ENCODE data around the gene RAB22A.

RAB22A gene

DNA sequence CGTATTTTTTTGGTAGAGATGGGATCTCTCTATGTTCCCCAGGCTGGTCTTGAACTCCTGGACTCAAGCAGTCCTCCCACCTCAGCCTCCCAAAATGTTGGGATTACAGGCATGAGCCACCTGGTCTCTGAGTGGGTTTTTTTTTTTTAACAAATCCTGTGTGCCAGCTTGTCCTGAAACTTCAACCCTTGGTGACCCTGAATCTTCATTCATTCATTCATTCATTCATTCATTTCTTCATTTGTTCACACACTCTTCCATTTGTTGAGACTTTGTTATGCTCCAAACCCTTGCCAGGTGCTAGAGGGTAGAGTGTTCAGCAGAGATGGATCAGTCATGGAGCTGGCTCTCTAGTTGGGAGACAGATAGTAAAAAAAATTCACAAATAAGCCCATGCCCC, 67.5 kb downstream of the RAB22A start:
- no peak for ATAC-seq (ENCODE audit: low read depth)
- Histone ChIP-seq H3K4me1 (ENCODE audit: insufficient read depth, poor library complexity, severe bottlenecking) (no peaks in the 10 kb centered on the region), H3K36me3 (ENCODE audit: low read depth) (no peaks in the 10 kb centered on the region), H3K9me3 (ENCODE audit: severe bottlenecking) (peaks cover 5% of the 10 kb centered on the region), H3K27me3 (ENCODE audit: insufficient read depth, poor library complexity, severe bottlenecking) (no peaks in the 10 kb centered on the region), H3K4me3 (ENCODE audit: severe bottlenecking) (no peak overlapping the region), H3K27ac (ENCODE audit: poor library complexity, severe bottlenecking) (no peak overlapping the region)
- DNase-seq (ENCODE audit: low spot score): no peak
- TF ChIP-seq, protein P1, sequence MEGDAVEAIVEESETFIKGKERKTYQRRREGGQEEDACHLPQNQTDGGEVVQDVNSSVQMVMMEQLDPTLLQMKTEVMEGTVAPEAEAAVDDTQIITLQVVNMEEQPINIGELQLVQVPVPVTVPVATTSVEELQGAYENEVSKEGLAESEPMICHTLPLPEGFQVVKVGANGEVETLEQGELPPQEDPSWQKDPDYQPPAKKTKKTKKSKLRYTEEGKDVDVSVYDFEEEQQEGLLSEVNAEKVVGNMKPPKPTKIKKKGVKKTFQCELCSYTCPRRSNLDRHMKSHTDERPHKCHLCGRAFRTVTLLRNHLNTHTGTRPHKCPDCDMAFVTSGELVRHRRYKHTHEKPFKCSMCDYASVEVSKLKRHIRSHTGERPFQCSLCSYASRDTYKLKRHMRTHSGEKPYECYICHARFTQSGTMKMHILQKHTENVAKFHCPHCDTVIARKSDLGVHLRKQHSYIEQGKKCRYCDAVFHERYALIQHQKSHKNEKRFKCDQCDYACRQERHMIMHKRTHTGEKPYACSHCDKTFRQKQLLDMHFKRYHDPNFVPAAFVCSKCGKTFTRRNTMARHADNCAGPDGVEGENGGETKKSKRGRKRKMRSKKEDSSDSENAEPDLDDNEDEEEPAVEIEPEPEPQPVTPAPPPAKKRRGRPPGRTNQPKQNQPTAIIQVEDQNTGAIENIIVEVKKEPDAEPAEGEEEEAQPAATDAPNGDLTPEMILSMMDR (IDR thresholded peaks at IDR 0.05; ENCODE audit: poor library complexity, severe bottlenecking): no peak

GRCh38 chr20:58377766-58378401, 68.4 kb downstream of the RAB22A start:
- ATAC-seq (ENCODE audit: low read depth): no peak

DNA sequence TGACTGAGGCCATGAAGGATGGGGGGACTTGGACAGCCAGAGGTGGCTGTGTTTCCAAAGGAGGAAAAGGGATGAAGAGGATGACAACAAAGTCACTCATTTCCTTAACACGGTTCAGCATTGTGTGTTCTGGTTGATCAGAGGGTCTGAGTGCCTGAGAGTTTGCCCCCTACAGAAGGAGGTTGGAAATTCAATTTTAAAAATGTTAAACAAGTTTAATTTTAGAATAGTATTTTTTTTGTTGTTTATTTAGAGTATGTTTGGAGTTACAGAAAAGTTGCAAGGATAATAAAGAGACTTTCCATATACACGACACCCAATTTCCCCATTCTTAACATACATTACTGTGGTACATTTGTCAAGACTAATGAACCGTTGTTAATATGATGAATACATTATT, 69.2 kb downstream of the RAB22A start:
- H3K27me3 ChIP-seq (ENCODE audit: insufficient read depth, poor library complexity, severe bottlenecking): no peaks in the 10 kb centered on the region
- no peak for ATAC-seq (ENCODE audit: low read depth)
- TF ChIP-seq, protein P1 (IDR thresholded peaks at IDR 0.05; ENCODE audit: poor library complexity, severe bottlenecking): peak; percentile 38
- H3K4me1 ChIP-seq (ENCODE audit: insufficient read depth, poor library complexity, severe bottlenecking): no peaks in the 10 kb centered on the region
- H3K36me3 ChIP-seq (ENCODE audit: low read depth): no peaks in the 10 kb centered on the region
- no peak for DNase-seq (ENCODE audit: low spot score)
- no peak overlapping the region for H3K27ac ChIP-seq (ENCODE audit: poor library complexity, severe bottlenecking)
- H3K9me3 ChIP-seq (ENCODE audit: severe bottlenecking): peaks cover 5% of the 10 kb centered on the region
- no peak overlapping the region for H3K4me3 ChIP-seq (ENCODE audit: severe bottlenecking)

More at GRCh38 chr20:58377766-58378401, 68.4 kb downstream of the RAB22A start:
- DNase-seq (ENCODE audit: low spot score): peak; percentile 53
- no peaks in the 10 kb centered on the region for H3K4me1 ChIP-seq (ENCODE audit: insufficient read depth, poor library complexity, severe bottlenecking)
- no peaks in the 10 kb centered on the region for H3K36me3 ChIP-seq (ENCODE audit: low read depth)
- TF ChIP-seq, protein P1 (IDR thresholded peaks at IDR 0.05; ENCODE audit: poor library complexity, severe bottlenecking): no peak
- no peaks in the 10 kb centered on the region for H3K27me3 ChIP-seq (ENCODE audit: insufficient read depth, poor library complexity, severe bottlenecking)
- no peak overlapping the region for H3K27ac ChIP-seq (ENCODE audit: poor library complexity, severe bottlenecking)
- H3K9me3 ChIP-seq (ENCODE audit: severe bottlenecking): peaks cover 5% of the 10 kb centered on the region
- no peak overlapping the region for H3K4me3 ChIP-seq (ENCODE audit: severe bottlenecking)

DNA sequence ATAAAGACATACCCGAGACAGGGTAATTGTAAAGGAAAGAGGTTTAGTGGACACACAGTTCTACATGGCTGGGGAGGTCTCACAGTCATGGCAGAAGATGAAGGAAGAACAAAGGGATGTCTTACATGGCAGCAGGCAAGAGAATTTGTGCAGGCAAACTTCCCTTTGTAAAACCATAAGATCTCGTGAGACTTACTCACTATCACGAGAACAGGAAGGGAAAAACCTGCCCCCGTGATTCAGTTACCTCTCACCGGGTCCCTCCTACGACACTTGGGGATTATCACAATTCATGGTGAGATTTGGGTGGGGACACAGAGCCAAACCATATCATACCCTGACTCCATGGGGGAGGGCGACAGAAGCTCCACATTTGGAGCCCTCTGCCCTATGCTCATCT, 72.1 kb downstream of the RAB22A start:
- H3K27me3 ChIP-seq (ENCODE audit: insufficient read depth, poor library complexity, severe bottlenecking): no peaks in the 10 kb centered on the region
- DNase-seq (ENCODE audit: low spot score) (no peak), ATAC-seq (ENCODE audit: low read depth) (no peak)
- H3K36me3 ChIP-seq (ENCODE audit: low read depth): no peaks in the 10 kb centered on the region
- H3K4me1 ChIP-seq (ENCODE audit: insufficient read depth, poor library complexity, severe bottlenecking): peaks cover 6% of the 10 kb centered on the region
- TF ChIP-seq, protein P1 (IDR thresholded peaks at IDR 0.05; ENCODE audit: poor library complexity, severe bottlenecking): no peak
- peaks cover 5% of the 10 kb centered on the region for H3K9me3 ChIP-seq (ENCODE audit: severe bottlenecking)
- H3K4me3 ChIP-seq (ENCODE audit: severe bottlenecking): no peak overlapping the region
- no peak overlapping the region for H3K27ac ChIP-seq (ENCODE audit: poor library complexity, severe bottlenecking)

GRCh38 chr20:58382096-58382495, 72.6 kb downstream of the RAB22A start:
- Histone ChIP-seq H3K4me3 (ENCODE audit: severe bottlenecking) (no peak overlapping the region), H3K27ac (ENCODE audit: poor library complexity, severe bottlenecking) (no peak overlapping the region), H3K27me3 (ENCODE audit: insufficient read depth, poor library complexity, severe bottlenecking) (no peaks in the 10 kb centered on the region), H3K4me1 (ENCODE audit: insufficient read depth, poor library complexity, severe bottlenecking) (peaks cover 6% of the 10 kb centered on the region), H3K9me3 (ENCODE audit: severe bottlenecking) (peaks cover 5% of the 10 kb centered on the region), H3K36me3 (ENCODE audit: low read depth) (no peaks in the 10 kb centered on the region)
- DNase-seq (ENCODE audit: low spot score) (no peak), ATAC-seq (ENCODE audit: low read depth) (no peak)
- TF ChIP-seq, protein P1 (IDR thresholded peaks at IDR 0.05; ENCODE audit: poor library complexity, severe bottlenecking): no peak

Measured in RWPE2 (cell line).